Fibroblast of pulmonary artery (primary cell): Measurements from ENCODE around the gene CCSER1.
"Not testable (repeated sequence)": the region's sequence is repeated elsewhere in the genome, so short reads cannot be mapped to it uniquely, and the experiment has no call there.

ENCODE experiments used
- DNase-seq: peaks from one replicate; pipeline ENCODE4 v3.0.0-alpha.2; 2010; ENCODE audit warnings: low read depth
- H3K4me3 ChIP-seq: replicated peaks from 2 replicates; pipeline ENCODE4 v1.5.1; 2011; ENCODE audit warnings: low read depth, mild to moderate bottlenecking, control low read depth, low read length, moderate library complexity
- TF ChIP-seq, protein P1 (sequence below): IDR thresholded peaks from 2 replicates; pipeline ENCODE4 v1.5.1; 2011; ENCODE audit warnings: mild to moderate bottlenecking, control low read depth, low read length, inconsistent platforms; ENCODE audit errors: missing control alignments

CCSER1 gene

GRCh38 chr4:91170768-91171167 is 1043.6 kb downstream of the CCSER1 start:
- TF ChIP-seq, protein P1, sequence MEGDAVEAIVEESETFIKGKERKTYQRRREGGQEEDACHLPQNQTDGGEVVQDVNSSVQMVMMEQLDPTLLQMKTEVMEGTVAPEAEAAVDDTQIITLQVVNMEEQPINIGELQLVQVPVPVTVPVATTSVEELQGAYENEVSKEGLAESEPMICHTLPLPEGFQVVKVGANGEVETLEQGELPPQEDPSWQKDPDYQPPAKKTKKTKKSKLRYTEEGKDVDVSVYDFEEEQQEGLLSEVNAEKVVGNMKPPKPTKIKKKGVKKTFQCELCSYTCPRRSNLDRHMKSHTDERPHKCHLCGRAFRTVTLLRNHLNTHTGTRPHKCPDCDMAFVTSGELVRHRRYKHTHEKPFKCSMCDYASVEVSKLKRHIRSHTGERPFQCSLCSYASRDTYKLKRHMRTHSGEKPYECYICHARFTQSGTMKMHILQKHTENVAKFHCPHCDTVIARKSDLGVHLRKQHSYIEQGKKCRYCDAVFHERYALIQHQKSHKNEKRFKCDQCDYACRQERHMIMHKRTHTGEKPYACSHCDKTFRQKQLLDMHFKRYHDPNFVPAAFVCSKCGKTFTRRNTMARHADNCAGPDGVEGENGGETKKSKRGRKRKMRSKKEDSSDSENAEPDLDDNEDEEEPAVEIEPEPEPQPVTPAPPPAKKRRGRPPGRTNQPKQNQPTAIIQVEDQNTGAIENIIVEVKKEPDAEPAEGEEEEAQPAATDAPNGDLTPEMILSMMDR = no peak
- H3K4me3 ChIP-seq = no peak overlapping the region
- DNase-seq = no peak

DNA sequence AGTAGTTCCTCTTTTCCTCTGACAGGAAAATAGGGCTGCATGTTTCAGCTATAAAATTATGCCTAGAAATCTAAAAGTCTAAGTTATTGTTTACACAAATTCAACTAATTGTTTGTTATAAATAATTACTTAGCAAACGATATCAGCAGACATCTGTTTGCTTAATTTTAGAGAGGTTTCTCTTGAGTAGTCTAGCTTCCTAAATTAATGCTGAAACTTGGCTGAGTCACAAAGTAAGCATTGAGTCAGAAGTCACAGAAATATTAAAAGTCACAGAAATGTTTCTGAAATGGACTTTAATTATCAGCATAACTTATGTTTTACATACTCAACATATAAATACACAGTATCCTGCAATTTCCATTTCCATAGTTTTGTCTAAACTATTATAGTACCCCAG is 1044.0 kb downstream of the CCSER1 start:
- DNase-seq = peak; percentile 3
- TF ChIP-seq, protein P1 = no peak
- no peak overlapping the region for H3K4me3 ChIP-seq

- not testable (repeated sequence) for H3K4me3 ChIP-seq, DNase-seq
These were observed 1057.9 kb downstream of the CCSER1 start for GRCh38 chr4:91185061-91185460.

- no peak overlapping the region for H3K4me3 ChIP-seq
- DNase-seq = no peak
- TF ChIP-seq, protein P1 = no peak
These were observed 1071.8 kb downstream of the CCSER1 start for GRCh38 chr4:91198951-91199350.

- H3K4me3 ChIP-seq = no peak overlapping the region
- no peak for DNase-seq
- TF ChIP-seq, protein P1 = no peak
These were observed 1080.3 kb downstream of the CCSER1 start for GRCh38 chr4:91207535-91207934.

DNA sequence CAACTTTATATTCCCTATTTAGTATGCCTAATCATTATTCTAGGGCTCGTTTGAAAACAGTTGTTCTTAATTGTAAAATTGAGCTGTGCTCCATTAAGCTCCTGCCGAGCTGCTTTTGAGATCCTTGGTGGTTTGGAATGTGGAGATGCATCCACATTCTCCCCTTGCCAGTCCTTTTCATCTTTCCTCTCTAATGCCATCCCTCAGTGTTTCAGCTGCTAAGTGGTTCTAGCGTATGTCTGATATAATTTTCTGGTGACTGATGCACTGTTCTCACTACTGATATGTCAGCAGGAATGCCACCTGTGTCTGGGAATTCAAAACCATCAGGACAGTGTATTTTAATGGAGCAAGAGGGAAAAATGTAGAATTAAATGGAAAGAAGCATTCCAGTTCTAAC is 1085.0 kb downstream of the CCSER1 start:
- no peak for DNase-seq
- TF ChIP-seq, protein P1 = no peak
- H3K4me3 ChIP-seq = no peak overlapping the region

- DNase-seq, H3K4me3 ChIP-seq: not testable (repeated sequence)
These were observed 1090.7 kb downstream of the CCSER1 start for GRCh38 chr4:91217831-91218403.

DNA sequence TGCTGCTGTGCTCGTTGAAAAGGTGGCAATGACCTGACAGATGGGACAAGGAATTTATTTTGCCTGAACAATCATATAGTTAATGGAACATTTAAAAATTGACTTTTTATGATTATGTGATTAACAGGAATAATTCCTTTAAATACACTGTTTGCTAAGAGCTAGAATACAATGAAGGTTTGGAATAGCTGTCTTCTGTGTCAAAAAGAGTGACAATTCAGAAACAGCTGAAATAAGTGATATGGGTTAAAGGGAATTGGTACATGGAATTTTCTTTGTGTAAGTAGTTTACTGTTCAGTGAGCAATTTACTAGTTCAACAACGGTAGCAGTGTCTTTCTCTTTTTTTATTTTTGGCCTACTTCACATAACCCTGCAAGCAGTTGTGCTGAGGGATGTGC is 1093.1 kb downstream of the CCSER1 start:
- no peak overlapping the region for H3K4me3 ChIP-seq
- TF ChIP-seq, protein P1 = no peak
- no peak for DNase-seq
